ENCODE data around the gene SAMD3. TPM values are rescaled to one million over a fixed set of nuclear protein-coding genes. Genes with fewer than 3 reads are reported as not detected.

The SAMD3 gene, protein sequence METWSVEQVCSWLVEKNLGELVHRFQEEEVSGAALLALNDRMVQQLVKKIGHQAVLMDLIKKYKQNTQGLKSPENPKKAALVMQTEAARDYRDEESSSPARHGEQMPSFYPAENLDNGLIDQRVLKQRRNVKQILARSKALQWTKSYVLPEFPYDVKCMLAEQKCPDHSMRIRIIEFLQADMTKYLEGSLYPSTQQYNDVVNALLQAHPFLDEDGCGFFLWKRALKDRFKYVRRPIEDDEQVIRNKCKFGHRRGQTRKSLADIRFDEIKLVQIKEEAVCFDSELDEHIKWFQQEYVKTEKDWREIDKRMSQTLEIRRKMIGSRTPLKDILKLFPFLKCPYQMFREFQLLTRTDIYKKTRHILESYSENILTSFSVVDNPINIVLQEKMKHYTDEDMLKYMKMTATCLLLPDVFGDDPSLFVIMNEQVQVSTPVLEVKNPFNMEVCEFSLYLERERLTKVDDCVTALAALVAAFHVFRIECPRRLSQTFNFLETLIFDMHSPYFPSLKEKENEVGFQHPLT
- total RNA-seq: 7.2 and 7.3 TPM in 2 replicates

DNA sequence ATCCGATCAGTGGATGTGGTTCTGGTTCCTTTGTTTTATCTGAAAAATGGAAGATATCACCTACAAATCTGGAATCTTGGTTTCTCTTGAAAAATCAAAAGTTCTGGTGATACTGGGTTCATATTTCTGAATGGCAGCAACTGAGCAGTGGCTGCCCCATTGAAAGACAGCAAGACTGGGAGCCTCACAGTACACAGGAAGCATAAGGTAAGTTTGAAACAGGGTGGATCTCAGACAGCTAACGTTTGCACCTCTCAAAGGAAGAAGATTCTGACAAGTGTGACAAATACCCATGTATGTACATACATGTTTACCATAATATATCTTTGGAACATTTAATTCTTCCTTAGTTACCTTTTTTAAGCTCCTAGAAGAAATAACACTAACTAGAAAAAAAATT, at the start of gene SAMD3:
TSS of gene SAMD3 (minus strand) at position 177 of the 400 bp plus-strand sequence. CDS start 7,678 bp downstream, outside the sequence.

Other genes starting within 250 kb of the SAMD3 start
- gene L3MBTL3, start 204.4 kb downstream of the SAMD3 start, total RNA-seq: 9.4 and 15.0 TPM in 2 replicates
- gene TMEM200A, start 143.1 kb upstream of the SAMD3 start, total RNA-seq: 71.9 and 102 TPM in 2 replicates

Data from aortic smooth muscle cell (primary cell).